ENCODE data around the gene VPS25.

DNA sequence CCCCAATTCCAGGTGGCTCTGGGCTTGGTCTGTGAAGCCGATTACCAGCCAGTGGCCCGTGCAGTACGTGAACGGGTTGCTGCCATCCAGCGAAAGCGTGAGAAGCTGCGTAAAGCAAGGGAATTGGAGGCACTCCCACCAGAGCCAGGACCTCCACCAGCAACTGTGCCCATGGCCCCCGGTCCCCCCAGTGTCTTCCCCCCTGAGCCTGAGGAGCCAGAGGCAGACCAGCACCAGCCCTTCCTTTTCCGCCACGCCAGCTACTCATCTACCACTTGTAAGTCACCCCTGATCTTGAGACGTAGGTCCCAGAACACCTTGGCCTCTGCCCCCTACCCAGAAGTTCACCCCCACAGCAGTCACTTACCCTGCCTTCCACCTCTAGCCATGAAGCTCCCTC lies 14.0 kb downstream of the VPS25 start:
- TF ChIP-seq CTCF (conservative IDR thresholded peaks at IDR 0.05; ENCODE audit: low read depth, low read length) = no peak
- TF ChIP-seq EZH2 (IDR thresholded peaks at IDR 0.05; ENCODE audit: borderline replicate concordance, low read depth, low read length, poor library complexity, severe bottlenecking) = no peak

Data from A673 (cell line).